HEK293 (cell line): Measurements from ENCODE around the gene C1orf52.

Source experiments
- FEZF1 ChIP-seq: fragments of 450-650 bp; formaldehyde crosslinking; IDR thresholded peaks from 2 replicates; pipeline ENCODE4 v1.5.1; 2016; ENCODE audit warnings: missing biosample characterization, missing genetic modification characterization
- MEIS1 ChIP-seq: sonication (generic); formaldehyde crosslinking; IDR thresholded peaks from 2 replicates; pipeline ENCODE4 v1.8.1; 2022; ENCODE audit warnings: missing genetic modification reagents, mild to moderate bottlenecking, borderline replicate concordance
- MZF1 ChIP-seq: fragments of 450-650 bp; formaldehyde crosslinking; IDR thresholded peaks from 2 replicates; pipeline ENCODE4 v1.5.1; 2017; ENCODE audit warnings: missing biosample characterization, missing genetic modification characterization, borderline replicate concordance
- OVOL3 ChIP-seq: fragments of 450-650 bp; formaldehyde crosslinking; IDR thresholded peaks from 2 replicates; pipeline ENCODE4 v1.5.1; 2016; ENCODE audit warnings: missing biosample characterization, missing genetic modification characterization
- PRDM1 ChIP-seq: fragments of 450-650 bp; formaldehyde crosslinking; IDR thresholded peaks from 2 replicates; pipeline ENCODE4; 2016; ENCODE audit warnings: missing biosample characterization, missing genetic modification characterization
- SP2 ChIP-seq: fragments of 450-650 bp; formaldehyde crosslinking; IDR thresholded peaks from 2 replicates; pipeline ENCODE4 v1.5.1; 2016; ENCODE audit warnings: missing biosample characterization, missing genetic modification characterization
- ZBTB17 ChIP-seq: fragments of 450-650 bp; formaldehyde crosslinking; IDR thresholded peaks from 2 replicates; pipeline ENCODE4 v1.5.1; 2016; ENCODE audit warnings: missing biosample characterization, missing genetic modification characterization
- ZNF174 ChIP-seq: fragments of 450-650 bp; formaldehyde crosslinking; IDR thresholded peaks from 2 replicates; pipeline ENCODE4 v1.5.0; 2017; ENCODE audit warnings: missing biosample characterization, mild to moderate bottlenecking, missing genetic modification characterization
- ZNF302 ChIP-seq: fragments of 450-650 bp; formaldehyde crosslinking; IDR thresholded peaks from 2 replicates; pipeline ENCODE4 v1.5.1; 2016; ENCODE audit warnings: missing biosample characterization, missing genetic modification characterization, low read depth
- ZNF416 ChIP-seq: fragments of 450-650 bp; formaldehyde crosslinking; IDR thresholded peaks from 2 replicates; pipeline ENCODE4 v1.5.1; 2016; ENCODE audit warnings: missing biosample characterization, missing genetic modification characterization
- ZNF426 ChIP-seq: fragments of 450-650 bp; formaldehyde crosslinking; IDR thresholded peaks from 2 replicates; pipeline ENCODE4 v1.5.1; 2017; ENCODE audit warnings: missing biosample characterization, missing genetic modification characterization, mild to moderate bottlenecking, inconsistent platforms, moderate library complexity
- ZNF529 ChIP-seq: fragments of 450-650 bp; formaldehyde crosslinking; IDR thresholded peaks from 2 replicates; pipeline ENCODE4 v1.5.1; 2017; ENCODE audit warnings: missing genetic modification characterization, missing biosample characterization; ENCODE audit not compliant: insufficient replicate concordance
- ZNF549 ChIP-seq: fragments of 450-650 bp; IDR thresholded peaks from 2 replicates; pipeline ENCODE4 v1.5.1; 2018; ENCODE audit warnings: missing biosample characterization, missing genetic modification characterization, mild to moderate bottlenecking, inconsistent platforms, moderate library complexity
- ZNF558 ChIP-seq: fragments of 450-650 bp; formaldehyde crosslinking; IDR thresholded peaks from 2 replicates; pipeline ENCODE4 v1.5.1; 2016; ENCODE audit warnings: missing biosample characterization, missing genetic modification characterization
- ZNF560 ChIP-seq: fragments of 450-650 bp; formaldehyde crosslinking; IDR thresholded peaks from 2 replicates; pipeline ENCODE4 v1.5.1; 2017; ENCODE audit warnings: missing biosample characterization, missing genetic modification characterization, borderline replicate concordance
- ZNF610 ChIP-seq: fragments of 450-650 bp; formaldehyde crosslinking; IDR thresholded peaks from 2 replicates; pipeline ENCODE4 v1.5.1; 2016; ENCODE audit warnings: missing biosample characterization, missing genetic modification characterization, borderline replicate concordance
- ZNF624 ChIP-seq: fragments of 450-650 bp; formaldehyde crosslinking; IDR thresholded peaks from 2 replicates; pipeline ENCODE4 v1.5.1; 2017; ENCODE audit warnings: missing biosample characterization, missing genetic modification characterization
- ZNF660 ChIP-seq: fragments of 450-650 bp; IDR thresholded peaks from 2 replicates; pipeline ENCODE4 v1.5.1; 2018; ENCODE audit warnings: missing biosample characterization, mild to moderate bottlenecking, missing genetic modification characterization
- ZNF747 ChIP-seq: fragments of 450-650 bp; formaldehyde crosslinking; IDR thresholded peaks from 2 replicates; pipeline ENCODE4 v1.5.1; 2016; ENCODE audit warnings: missing biosample characterization, missing genetic modification characterization
- ZNF792 ChIP-seq: fragments of 450-650 bp; formaldehyde crosslinking; IDR thresholded peaks from 2 replicates; pipeline ENCODE4 v1.5.1; 2016; ENCODE audit warnings: missing biosample characterization, missing genetic modification characterization
- ZSCAN16 ChIP-seq: fragments of 450-650 bp; formaldehyde crosslinking; IDR thresholded peaks from 2 replicates; pipeline ENCODE4 v1.5.1; 2016; ENCODE audit warnings: missing biosample characterization, missing genetic modification characterization
- TF ChIP-seq, protein P1 (sequence below): fragments of 450-650 bp; formaldehyde crosslinking; optimal IDR thresholded peaks from 2 replicates; pipeline ENCODE3; 2016; ENCODE audit warnings: missing biosample characterization, mild to moderate bottlenecking, missing genetic modification characterization
- TF ChIP-seq, protein P2 (sequence below): fragments of 450-650 bp; formaldehyde crosslinking; IDR thresholded peaks from 2 replicates; pipeline ENCODE4 v1.5.1; 2016; ENCODE audit warnings: missing biosample characterization, missing genetic modification characterization, low read depth
- TF ChIP-seq, protein P3 (sequence below): fragments of 450-650 bp; formaldehyde crosslinking; IDR thresholded peaks from 2 replicates; pipeline ENCODE4 v1.5.1; 2016; ENCODE audit warnings: missing biosample characterization, missing genetic modification characterization
- TF ChIP-seq, protein P4 (sequence below): fragments of 450-650 bp; formaldehyde crosslinking; IDR thresholded peaks from 2 replicates; pipeline ENCODE4 v1.5.1; 2016; ENCODE audit warnings: missing biosample characterization, missing genetic modification characterization
- TF ChIP-seq, protein P5 (sequence below): fragments of 450-650 bp; formaldehyde crosslinking; IDR thresholded peaks from 2 replicates; pipeline ENCODE4 v1.5.1; 2016; ENCODE audit warnings: missing biosample characterization, missing genetic modification characterization

The C1orf52 gene

DNA sequence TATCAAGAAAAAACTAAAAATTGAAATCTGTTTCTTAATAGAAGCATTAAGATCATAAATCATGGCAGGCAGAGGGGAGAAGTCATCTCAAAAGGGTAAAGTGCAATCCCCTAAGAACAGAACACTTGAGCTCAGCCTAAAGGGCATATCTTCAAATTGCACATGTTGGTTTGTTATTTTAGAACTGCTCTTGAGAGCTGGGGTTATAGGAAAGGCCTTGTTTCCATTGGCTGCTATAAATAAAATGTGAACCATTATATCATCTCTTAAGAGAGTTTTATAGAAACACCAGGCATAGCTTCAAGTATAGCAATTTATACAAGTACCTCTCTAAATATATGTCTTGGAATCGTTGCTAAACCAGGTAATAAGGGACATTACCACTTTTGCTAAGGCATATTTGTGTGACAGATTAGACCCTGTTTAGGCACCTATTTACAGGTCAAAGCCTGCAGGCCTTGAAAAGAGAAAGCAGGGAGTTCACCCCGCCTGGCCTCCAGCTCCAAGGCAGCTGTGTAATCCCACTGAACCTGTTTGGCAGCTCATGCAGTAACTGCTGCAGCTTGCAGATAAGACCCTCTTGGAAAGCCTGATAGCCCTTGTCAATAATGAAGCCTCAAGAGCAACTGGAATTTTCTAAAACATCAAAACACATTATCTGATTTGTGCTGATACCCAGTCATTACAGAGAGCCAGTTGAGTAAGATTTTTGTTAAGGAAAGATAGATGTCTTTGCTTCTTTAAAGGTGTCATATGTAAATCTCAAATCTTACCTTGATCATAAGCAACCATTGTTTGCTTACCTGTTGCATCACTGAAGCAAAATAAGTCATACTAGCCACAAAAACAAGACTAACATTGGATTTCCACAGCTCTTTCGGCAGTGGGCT, 34.5 kb downstream of the C1orf52 start (continued):
- TF ChIP-seq, protein P1, sequence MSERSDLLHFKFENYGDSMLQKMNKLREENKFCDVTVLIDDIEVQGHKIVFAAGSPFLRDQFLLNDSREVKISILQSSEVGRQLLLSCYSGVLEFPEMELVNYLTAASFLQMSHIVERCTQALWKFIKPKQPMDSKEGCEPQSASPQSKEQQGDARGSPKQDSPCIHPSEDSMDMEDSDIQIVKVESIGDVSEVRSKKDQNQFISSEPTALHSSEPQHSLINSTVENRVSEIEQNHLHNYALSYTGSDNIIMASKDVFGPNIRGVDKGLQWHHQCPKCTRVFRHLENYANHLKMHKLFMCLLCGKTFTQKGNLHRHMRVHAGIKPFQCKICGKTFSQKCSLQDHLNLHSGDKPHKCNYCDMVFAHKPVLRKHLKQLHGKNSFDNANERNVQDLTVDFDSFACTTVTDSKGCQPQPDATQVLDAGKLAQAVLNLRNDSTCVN (tag by site-specific recombination), result no peak
- TF ChIP-seq ZNF174 (tag by site-specific recombination) (no peak), ZNF624 (tag by site-specific recombination) (no peak), OVOL3 (peak; percentile 61), FEZF1 (tag by site-specific recombination) (peak; percentile 70; the same call in 1 of the 2 replicates), ZNF660 (tag by site-specific recombination) (no peak), MZF1 (tag by site-specific recombination) (peak; percentile 93), ZNF302 (tag by site-specific recombination) (no peak), MEIS1 (no peak), ZNF560 (no peak), ZNF792 (no peak), ZSCAN16 (tag by site-specific recombination) (0 out of 2 replicates have a peak, but pooled peaks have one; percentile 37), ZNF610 (tag by site-specific recombination) (no peak), ZNF747 (tag by site-specific recombination) (no peak), ZNF558 (no peak), SP2 (no peak), PRDM1 (tag by site-specific recombination) (no peak), ZNF426 (tag by site-specific recombination) (no peak), ZBTB17 (tag by site-specific recombination) (no peak; the same call in 1 of the 2 replicates), ZNF529 (tag by site-specific recombination) (no peak), ZNF549 (no peak), ZNF416 (tag by site-specific recombination) (no peak)
- TF ChIP-seq, protein P2, sequence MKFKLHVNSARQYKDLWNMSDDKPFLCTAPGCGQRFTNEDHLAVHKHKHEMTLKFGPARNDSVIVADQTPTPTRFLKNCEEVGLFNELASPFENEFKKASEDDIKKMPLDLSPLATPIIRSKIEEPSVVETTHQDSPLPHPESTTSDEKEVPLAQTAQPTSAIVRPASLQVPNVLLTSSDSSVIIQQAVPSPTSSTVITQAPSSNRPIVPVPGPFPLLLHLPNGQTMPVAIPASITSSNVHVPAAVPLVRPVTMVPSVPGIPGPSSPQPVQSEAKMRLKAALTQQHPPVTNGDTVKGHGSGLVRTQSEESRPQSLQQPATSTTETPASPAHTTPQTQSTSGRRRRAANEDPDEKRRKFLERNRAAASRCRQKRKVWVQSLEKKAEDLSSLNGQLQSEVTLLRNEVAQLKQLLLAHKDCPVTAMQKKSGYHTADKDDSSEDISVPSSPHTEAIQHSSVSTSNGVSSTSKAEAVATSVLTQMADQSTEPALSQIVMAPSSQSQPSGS, result no peak
- TF ChIP-seq, protein P3, sequence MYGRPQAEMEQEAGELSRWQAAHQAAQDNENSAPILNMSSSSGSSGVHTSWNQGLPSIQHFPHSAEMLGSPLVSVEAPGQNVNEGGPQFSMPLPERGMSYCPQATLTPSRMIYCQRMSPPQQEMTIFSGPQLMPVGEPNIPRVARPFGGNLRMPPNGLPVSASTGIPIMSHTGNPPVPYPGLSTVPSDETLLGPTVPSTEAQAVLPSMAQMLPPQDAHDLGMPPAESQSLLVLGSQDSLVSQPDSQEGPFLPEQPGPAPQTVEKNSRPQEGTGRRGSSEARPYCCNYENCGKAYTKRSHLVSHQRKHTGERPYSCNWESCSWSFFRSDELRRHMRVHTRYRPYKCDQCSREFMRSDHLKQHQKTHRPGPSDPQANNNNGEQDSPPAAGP (tag by site-specific recombination), result no peak
- TF ChIP-seq, protein P4, sequence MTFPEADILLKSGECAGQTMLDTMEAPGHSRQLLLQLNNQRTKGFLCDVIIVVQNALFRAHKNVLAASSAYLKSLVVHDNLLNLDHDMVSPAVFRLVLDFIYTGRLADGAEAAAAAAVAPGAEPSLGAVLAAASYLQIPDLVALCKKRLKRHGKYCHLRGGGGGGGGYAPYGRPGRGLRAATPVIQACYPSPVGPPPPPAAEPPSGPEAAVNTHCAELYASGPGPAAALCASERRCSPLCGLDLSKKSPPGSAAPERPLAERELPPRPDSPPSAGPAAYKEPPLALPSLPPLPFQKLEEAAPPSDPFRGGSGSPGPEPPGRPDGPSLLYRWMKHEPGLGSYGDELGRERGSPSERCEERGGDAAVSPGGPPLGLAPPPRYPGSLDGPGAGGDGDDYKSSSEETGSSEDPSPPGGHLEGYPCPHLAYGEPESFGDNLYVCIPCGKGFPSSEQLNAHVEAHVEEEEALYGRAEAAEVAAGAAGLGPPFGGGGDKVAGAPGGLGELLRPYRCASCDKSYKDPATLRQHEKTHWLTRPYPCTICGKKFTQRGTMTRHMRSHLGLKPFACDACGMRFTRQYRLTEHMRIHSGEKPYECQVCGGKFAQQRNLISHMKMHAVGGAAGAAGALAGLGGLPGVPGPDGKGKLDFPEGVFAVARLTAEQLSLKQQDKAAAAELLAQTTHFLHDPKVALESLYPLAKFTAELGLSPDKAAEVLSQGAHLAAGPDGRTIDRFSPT (tag by site-specific recombination), result no peak
- TF ChIP-seq, protein P5, sequence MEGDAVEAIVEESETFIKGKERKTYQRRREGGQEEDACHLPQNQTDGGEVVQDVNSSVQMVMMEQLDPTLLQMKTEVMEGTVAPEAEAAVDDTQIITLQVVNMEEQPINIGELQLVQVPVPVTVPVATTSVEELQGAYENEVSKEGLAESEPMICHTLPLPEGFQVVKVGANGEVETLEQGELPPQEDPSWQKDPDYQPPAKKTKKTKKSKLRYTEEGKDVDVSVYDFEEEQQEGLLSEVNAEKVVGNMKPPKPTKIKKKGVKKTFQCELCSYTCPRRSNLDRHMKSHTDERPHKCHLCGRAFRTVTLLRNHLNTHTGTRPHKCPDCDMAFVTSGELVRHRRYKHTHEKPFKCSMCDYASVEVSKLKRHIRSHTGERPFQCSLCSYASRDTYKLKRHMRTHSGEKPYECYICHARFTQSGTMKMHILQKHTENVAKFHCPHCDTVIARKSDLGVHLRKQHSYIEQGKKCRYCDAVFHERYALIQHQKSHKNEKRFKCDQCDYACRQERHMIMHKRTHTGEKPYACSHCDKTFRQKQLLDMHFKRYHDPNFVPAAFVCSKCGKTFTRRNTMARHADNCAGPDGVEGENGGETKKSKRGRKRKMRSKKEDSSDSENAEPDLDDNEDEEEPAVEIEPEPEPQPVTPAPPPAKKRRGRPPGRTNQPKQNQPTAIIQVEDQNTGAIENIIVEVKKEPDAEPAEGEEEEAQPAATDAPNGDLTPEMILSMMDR (tag by site-specific recombination), result no peak
